Stimulated activated CD8-positive, alpha-beta memory T cell treated with anti-CD3 and anti-CD28 coated beads, Interleukin-15, amount 100 ng/mL, for 24 hours (primary cell): ENCODE measurements around the gene DYNC2H1.

Source experiments
- DNase-seq: peaks from one replicate; pipeline ENCODE4 v3.0.0-alpha.2; 2020; ENCODE audit warnings: low read depth

DYNC2H1 gene

GRCh38 chr11:103465555-103466140 is 356.4 kb downstream of the DYNC2H1 start:
- DNase-seq: no peak

DNA sequence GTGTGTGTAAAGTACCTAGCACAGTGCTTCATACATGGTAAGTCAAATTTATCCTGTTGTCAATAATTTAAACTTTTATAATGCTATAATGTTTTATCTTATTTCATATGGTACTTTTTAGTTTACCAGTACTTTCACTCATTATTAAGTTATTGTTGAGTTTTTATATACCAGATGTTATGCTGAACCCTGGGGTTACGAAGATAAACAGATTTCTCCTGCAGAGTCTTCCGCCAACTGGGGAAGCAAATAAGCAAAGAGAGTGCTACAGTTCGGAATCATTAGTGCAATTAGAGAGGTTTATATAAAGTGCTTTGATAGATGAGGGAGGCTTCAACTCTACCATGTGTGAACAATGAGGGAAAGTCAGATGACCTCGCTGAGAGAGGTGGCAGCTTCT is 362.3 kb downstream of the DYNC2H1 start:
- DNase-seq: no peak

- no peak for DNase-seq
Measured at GRCh38 chr11:103476874-103477273, 367.6 kb downstream of the DYNC2H1 start.

GRCh38 chr11:103480421-103480820 is 371.2 kb downstream of the DYNC2H1 start:
- DNase-seq: no peak

- DNase-seq: no peak
Measured at GRCh38 chr11:103483996-103484395, 374.8 kb downstream of the DYNC2H1 start.

GRCh38 chr11:103484545-103484944 is 375.3 kb downstream of the DYNC2H1 start:
- no peak for DNase-seq

DNA sequence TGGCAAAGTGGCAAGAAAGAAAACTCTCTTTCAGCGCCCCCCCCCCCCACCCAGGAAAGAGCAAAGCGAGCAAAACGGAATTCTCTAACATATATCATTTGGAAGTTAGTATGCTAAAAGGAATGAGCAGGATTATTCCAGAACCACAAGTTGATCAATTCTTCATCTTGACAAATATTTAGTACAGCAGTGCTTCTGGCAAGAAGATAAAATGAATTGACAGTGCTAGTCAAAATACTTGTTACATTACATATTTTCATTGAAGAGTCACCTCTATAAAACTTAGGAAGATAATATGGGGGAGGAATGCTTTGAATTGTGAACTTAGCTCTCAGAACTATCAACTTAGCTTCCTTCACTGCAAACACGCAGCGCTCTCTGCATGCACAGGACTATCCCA is 377.4 kb downstream of the DYNC2H1 start:
- no peak for DNase-seq

GRCh38 chr11:103487113-103487512 is 377.9 kb downstream of the DYNC2H1 start:
- no peak for DNase-seq

- no peak for DNase-seq
Measured at GRCh38 chr11:103488031-103488461, 378.8 kb downstream of the DYNC2H1 start.

DNA sequence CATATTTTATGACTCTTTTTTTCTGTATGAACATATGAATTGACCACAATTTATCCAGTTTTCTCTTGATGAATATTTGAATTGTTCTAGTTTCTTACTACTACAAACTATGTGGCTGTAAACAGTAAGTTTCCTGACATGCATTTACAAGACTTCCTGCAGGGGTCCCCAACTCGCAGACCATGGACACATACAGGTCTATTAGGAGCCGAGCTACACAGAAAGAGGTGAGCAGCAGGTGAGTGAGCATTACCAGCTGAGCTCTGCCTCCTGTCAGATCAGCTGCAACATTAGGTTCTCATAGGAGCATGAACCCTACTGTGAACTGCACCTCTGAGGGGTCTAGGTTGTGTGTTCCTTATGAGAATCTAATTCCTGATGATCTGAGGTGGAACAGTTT is 379.4 kb downstream of the DYNC2H1 start:
- no peak for DNase-seq

DNA sequence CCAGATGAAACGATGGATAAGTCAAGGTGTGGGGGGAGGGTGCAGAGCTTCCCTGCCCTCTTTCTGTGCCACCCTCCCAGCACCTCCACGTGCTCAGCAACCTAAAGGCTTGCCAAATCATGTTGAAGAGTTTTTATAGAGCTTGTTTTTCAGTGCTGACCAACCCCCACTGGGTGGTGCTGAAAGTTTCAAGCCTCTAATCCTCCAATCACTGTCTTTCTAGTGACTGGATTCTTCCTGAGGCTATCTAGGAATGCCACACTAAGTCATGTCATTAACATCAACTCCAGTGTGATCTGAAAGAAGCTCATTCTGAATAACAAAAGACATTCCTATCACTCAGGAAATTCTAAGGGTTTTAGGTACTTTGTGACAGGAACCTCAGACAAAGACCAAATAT is 382.6 kb downstream of the DYNC2H1 start:
- DNase-seq: no peak

DNA sequence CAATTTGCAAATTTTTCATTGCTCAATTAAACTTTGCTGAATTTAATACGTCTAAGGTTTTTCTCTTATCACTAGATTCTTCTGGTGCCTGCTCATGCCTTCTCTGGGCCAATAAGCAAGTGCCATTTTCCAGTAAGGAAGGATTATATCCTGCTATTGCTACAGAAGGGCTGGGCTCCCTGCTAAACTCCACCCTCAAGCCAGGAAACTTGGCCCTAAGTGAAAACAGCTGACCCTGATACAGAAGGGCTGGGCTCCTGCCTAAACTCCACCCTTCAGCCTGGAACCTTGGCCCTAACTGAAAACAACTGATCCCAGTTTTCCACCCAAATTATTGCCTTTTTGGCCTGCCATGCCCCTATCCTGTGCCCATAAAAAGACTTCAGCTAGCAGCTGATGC is 385.3 kb downstream of the DYNC2H1 start:
- no peak for DNase-seq

GRCh38 chr11:103497268-103497667 is 388.0 kb downstream of the DYNC2H1 start:
- no peak for DNase-seq

GRCh38 chr11:103499710-103500340 is 390.6 kb downstream of the DYNC2H1 start:
- no peak for DNase-seq

DNA sequence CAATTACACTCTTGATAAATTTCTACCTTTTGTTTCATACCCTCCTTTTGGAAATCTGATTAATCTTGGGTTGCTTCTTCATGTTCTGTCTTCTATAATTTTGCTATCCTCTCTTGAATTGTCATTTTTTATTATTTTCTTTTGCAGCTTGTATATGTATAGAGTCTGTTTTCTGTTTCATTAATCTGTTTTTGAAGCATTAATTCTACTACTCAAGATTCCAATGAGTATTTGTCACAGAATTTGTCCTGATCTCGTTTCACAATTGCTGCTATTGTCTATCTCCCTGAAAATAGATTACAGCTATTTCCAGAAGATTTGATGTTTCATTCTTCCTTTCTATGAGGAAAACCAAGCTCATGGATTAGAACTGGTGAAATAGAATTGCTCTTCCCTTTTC is 406.1 kb downstream of the DYNC2H1 start:
- no peak for DNase-seq

DNA sequence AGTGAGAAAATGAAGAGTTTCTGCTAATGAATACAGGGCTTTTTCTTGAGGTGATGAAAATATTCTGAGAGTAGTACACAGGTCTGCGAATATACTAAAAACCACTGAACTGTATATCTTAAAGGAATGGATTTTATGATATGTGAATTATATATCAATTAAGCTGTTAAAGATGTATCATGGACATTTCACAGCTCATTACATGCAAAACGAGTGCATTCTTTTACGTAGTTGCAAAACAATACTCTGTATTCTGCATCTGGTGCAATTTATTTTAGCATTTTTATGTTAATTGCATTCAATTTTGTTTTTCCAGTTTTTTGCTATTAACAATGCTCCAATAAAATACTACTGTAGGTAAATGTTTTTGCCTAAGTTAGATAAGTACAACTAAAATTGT is 411.6 kb downstream of the DYNC2H1 start:
- DNase-seq: no peak

GRCh38 chr11:103525069-103525468 is 415.8 kb downstream of the DYNC2H1 start:
- DNase-seq: no peak

DNA sequence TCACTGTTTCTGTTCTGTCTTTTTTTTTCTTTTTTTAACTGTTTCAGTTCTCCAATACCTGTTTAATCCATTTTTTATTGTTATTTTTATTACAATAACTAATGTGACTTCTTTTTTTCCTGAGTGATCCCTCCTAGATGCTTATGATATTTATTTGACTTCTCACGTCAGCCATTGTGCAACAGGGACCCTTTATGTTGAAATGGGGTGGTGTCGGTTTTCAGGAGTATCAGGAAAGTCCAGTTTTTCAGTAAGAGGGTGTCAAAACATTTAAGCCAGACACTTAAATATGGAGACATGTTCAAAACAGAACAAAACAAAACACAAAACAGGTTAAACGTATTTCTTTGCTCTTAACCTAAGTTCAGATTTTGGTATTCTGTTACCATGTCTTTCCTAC is 418.8 kb downstream of the DYNC2H1 start:
- no peak for DNase-seq

- no peak for DNase-seq
Measured at GRCh38 chr11:103528596-103528995, 419.4 kb downstream of the DYNC2H1 start.

DNA sequence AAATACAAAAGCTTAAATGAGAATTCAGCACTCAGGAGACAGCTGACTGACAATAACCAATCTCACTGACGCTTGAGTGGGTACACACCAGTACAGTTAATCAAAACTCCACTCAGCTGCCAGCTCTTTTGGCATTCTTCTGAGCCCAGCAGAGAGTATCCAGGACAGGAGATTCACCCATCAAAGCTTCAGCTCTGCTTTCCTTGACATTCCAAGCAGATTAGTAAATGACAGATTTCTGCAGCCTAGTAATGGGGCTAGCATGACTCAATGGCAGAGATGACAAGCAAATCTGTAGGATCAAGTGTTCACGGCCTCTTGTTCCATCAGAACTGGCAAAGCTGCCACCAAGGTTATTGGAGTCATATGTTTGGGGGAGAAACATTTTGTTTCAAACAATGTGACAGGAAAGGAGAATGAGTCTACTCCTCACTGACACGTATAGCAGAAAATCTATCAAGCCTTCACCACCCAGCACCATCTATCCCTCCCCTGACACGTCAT is 420.0 kb downstream of the DYNC2H1 start:
- no peak for DNase-seq
